Measurements from ENCODE around the gene CIDEB. TPM values are rescaled to one million over a fixed set of nuclear protein-coding genes. Genes with fewer than 3 reads are reported as not detected.

The CIDEB gene
- total RNA-seq, 1 donor from 2014 or later = 1.1 TPM

DNA sequence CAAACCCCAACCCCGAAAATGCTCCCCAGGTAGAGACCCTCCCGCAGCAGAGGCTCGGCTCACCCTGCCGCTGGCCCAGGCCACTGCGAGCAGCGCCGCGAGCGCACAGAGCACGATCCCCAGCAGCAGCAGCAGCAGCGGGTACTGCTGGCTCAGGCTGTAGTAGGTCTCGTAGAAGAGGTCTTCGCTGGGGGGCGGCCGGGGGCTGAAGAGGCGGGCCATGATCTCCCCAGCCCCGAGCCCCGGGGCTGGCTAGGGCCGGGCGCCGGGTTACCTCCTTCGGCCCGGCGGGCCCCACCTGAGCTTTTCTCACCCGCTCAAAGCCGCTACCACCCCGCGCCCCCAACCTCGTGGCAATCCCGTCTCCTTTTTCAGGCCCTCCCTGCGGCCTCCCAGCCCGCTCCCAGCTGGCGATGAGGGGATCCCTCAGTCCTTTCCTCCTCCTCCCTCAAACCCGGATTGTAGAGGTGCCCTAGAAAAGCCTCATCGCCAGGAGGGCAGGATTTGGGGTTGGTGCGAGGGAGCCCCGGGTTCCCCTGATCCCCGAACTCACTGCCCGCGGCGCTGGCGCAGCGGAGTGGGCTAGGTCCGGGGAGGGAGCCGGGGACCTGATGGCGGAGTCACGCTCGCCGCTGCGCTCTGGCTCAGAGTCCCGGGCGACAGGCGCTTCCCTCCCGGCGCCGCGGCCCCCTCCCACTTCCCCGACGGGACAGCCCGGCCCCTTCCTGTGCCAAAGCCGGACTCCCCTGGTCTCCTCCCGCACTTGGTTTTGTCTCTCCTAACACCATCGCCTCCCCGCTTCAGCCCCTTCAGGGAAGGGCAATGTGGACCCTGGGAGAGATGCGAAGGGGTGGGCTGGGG lies 26.9 kb upstream of the CIDEB start, which contains the start of gene ADCY4:
Gene ADCY4, minus strand, starts transcription at position 641 of the 861 bp plus-strand sequence. Its CDS starts 419 bp downstream, at position 222.
- TF ChIP-seq, protein P1, sequence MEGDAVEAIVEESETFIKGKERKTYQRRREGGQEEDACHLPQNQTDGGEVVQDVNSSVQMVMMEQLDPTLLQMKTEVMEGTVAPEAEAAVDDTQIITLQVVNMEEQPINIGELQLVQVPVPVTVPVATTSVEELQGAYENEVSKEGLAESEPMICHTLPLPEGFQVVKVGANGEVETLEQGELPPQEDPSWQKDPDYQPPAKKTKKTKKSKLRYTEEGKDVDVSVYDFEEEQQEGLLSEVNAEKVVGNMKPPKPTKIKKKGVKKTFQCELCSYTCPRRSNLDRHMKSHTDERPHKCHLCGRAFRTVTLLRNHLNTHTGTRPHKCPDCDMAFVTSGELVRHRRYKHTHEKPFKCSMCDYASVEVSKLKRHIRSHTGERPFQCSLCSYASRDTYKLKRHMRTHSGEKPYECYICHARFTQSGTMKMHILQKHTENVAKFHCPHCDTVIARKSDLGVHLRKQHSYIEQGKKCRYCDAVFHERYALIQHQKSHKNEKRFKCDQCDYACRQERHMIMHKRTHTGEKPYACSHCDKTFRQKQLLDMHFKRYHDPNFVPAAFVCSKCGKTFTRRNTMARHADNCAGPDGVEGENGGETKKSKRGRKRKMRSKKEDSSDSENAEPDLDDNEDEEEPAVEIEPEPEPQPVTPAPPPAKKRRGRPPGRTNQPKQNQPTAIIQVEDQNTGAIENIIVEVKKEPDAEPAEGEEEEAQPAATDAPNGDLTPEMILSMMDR (IDR thresholded peaks at IDR 0.05; ENCODE audit: insufficient read depth, low read length, poor library complexity, severe bottlenecking) = no peak
- no peaks in the 10 kb centered on the region for H3K36me3 ChIP-seq (ENCODE audit: control insufficient read depth, insufficient read depth, low read length)
- H3K4me3 ChIP-seq (ENCODE audit: low read depth, low read length) = peak within 1 kb of the TSS; percentile 16
- DNase-seq (ENCODE audit: low read depth) = no peak
- H3K27me3 ChIP-seq (ENCODE audit: control insufficient read depth, insufficient read depth, low read length) = peaks cover 46% of the 10 kb centered on the region

DNA sequence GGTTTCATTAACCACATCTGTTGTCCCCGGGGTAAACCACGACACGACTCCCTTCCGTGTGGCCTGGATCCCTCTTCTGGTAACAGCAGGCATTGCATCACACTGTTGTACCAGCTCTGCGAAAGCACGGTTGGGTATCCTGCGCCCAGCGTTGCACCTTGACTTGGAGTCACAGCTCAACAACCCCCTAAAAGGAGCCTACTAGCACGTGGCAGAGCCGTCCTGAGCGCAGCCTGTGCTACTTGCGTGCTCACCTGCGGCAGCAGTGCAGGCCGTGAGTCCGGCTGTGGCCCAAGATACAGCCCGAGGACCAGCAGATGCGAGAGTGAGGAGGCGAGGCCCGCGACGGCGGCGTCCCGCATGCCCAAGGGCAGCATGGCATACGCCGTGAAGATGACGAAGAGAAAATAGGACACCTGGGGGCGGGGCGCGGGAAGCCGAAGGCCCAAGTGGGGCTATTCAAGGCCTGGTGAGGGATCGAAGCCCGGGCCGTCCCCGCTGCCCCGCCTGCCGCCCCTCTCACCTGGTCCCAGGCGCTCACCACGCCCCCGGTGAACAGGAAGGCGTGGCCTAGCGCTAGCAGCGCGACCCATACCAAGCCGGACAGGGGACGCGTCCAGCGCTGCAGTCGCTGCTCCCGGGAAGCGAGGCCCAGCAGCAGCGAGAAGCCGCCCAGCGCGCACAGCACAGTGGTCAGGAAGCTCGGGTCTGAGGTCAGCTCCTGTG lies 24.7 kb upstream of the CIDEB start:
- DNase-seq (ENCODE audit: low read depth) = no peak
- no peaks in the 10 kb centered on the region for H3K36me3 ChIP-seq (ENCODE audit: control insufficient read depth, insufficient read depth, low read length)
- peak overlapping the region; percentile 7 for H3K4me3 ChIP-seq (ENCODE audit: low read depth, low read length)
- TF ChIP-seq, protein P1 (IDR thresholded peaks at IDR 0.05; ENCODE audit: insufficient read depth, low read length, poor library complexity, severe bottlenecking) = peak; percentile 73
- H3K27me3 ChIP-seq (ENCODE audit: control insufficient read depth, insufficient read depth, low read length) = peaks cover 33% of the 10 kb centered on the region

DNA sequence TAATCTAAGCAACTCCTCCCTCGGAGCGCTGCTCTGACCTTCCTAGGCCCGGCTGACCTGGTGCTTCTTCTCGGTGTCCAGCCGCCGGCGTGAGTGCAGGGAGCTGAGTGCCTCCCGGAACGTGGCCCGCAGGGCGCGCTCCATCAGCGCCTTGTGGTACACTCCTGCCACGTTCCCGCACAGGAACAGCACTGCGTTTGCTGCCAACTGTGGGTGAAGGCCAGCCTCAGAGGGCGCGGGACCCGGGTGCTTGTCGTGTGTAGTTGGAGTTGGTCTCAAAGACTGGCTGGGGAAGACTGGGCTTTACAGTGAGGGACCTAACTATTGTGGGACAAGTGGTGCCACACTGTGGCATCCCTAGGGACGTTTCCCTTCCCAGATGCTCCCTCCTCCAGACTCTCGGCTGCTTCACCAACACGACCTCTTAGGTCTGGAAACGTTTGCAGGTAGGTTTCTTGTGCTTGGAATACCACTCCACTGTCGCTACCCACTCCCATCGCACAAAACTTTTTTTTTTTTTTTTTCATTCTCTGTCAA lies 24.0 kb upstream of the CIDEB start:
- no peaks in the 10 kb centered on the region for H3K36me3 ChIP-seq (ENCODE audit: control insufficient read depth, insufficient read depth, low read length)
- TF ChIP-seq, protein P1 (IDR thresholded peaks at IDR 0.05; ENCODE audit: insufficient read depth, low read length, poor library complexity, severe bottlenecking) = no peak
- H3K27me3 ChIP-seq (ENCODE audit: control insufficient read depth, insufficient read depth, low read length) = peaks cover 30% of the 10 kb centered on the region
- no peak for DNase-seq (ENCODE audit: low read depth)
- no peak overlapping the region for H3K4me3 ChIP-seq (ENCODE audit: low read depth, low read length)

DNA sequence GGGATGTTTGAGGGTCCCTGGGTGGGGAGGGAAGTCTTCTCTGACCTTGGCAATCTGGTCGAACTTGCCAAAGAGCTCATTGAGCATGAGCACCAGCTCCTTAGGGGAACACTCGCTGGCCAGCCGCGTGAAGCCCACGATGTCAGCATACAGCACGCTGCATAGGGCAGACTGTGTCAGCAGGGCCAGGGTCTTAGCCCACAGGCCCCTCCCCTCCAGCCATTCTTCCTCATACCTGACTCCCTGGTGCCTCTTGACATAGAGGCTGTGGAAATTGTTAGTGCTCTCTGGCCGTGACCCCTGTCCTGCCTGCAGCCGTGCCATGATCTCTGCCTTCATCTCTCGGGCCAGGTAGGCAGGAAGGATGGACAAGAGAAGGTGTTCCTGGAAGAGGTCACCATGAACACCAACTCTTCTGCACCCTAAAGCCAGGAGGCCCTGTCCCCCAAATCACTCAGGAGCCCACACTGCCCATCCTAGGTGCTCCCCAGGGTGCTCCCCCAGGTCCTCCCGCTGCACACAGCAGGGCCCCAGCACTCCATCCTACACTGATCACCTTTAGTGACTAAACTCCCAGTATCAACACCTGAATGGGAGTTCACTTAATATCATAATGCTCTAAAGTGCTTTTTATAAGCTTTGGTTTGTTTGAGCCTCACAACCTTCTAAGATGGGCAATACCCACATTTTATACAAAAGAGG lies 23.3 kb upstream of the CIDEB start:
- TF ChIP-seq, protein P1 (IDR thresholded peaks at IDR 0.05; ENCODE audit: insufficient read depth, low read length, poor library complexity, severe bottlenecking) = no peak
- no peak for DNase-seq (ENCODE audit: low read depth)
- Histone ChIP-seq H3K27me3 (ENCODE audit: control insufficient read depth, insufficient read depth, low read length) (peaks cover 30% of the 10 kb centered on the region), H3K36me3 (ENCODE audit: control insufficient read depth, insufficient read depth, low read length) (no peaks in the 10 kb centered on the region), H3K4me3 (ENCODE audit: low read depth, low read length) (no peak overlapping the region)

DNA sequence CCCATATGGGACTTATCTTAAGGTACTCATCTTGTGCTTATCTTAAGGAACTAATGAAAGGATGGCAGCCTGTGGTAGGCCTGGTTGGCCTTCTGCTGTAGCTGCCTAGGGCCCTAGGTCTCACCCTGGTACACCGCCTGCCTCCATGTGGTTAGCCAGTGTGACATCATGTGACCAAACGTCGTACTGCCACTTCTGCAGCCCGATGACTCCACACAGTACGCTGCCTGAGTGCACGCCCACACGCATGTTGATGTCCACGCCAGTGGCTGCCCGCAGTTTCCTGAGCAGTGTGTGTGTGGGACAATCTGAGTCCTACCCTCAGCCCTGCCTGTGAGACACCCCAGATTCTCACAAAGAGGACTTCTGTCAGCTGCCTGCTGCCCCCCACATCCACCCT lies 22.0 kb upstream of the CIDEB start:
- Histone ChIP-seq H3K36me3 (ENCODE audit: control insufficient read depth, insufficient read depth, low read length) (no peaks in the 10 kb centered on the region), H3K27me3 (ENCODE audit: control insufficient read depth, insufficient read depth, low read length) (peaks cover 31% of the 10 kb centered on the region), H3K4me3 (ENCODE audit: low read depth, low read length) (no peak overlapping the region)
- DNase-seq (ENCODE audit: low read depth) = no peak
- TF ChIP-seq, protein P1 (IDR thresholded peaks at IDR 0.05; ENCODE audit: insufficient read depth, low read length, poor library complexity, severe bottlenecking) = no peak
